H1 (cell line): Measurements from ENCODE around the gene PSMF1.

Experiments used
- CHD2 ChIP-seq: IDR thresholded peaks from 2 replicates; pipeline ENCODE4 v1.6.1; 2012; ENCODE audit warnings: low read length, improper control_type of control experiment
- HDAC6 ChIP-seq: IDR thresholded peaks from one replicate; pipeline ENCODE4 v1.7.1; 2012; ENCODE audit warnings: low read depth, mild to moderate bottlenecking, inconsistent platforms, low read length, moderate library complexity
- NRF1 ChIP-seq: IDR thresholded peaks from 2 replicates; pipeline ENCODE4 v1.6.1; 2011; ENCODE audit warnings: mild to moderate bottlenecking, low read depth, low read length, improper control_type of control experiment
- POLR2A ChIP-seq, 2 experiments: IDR thresholded peaks; 1 replicate in 1 of 2; 2 replicates in 1 of 2; pipeline ENCODE4 v1.6.1; 2011; ENCODE audit warnings: low read depth in 2 of 2, low read length in 2 of 2, mild to moderate bottlenecking in 2 of 2; ENCODE audit errors: control extremely low read depth in 1 of 2
- POU5F1 ChIP-seq: IDR thresholded peaks from 2 replicates; pipeline ENCODE4 v1.6.1; 2011; ENCODE audit warnings: low read depth, mild to moderate bottlenecking, low read length, moderate library complexity
- RAD21 ChIP-seq, 2 experiments: IDR thresholded peaks in 1 of 2; conservative IDR thresholded peaks in 1 of 2; 2 replicates each; pipeline ENCODE4 v1.6.1; 2011; ENCODE audit warnings: low read depth in 2 of 2, low read length in 2 of 2, improper control_type of control experiment in 1 of 2, inconsistent platforms in 1 of 2, mild to moderate bottlenecking in 1 of 2, moderate library complexity in 1 of 2
- RFX5 ChIP-seq: IDR thresholded peaks from 2 replicates; pipeline ENCODE4 v1.6.1; 2011; ENCODE audit warnings: low read depth, low read length, improper control_type of control experiment, borderline replicate concordance
- TAF1 ChIP-seq: IDR thresholded peaks from 2 replicates; pipeline ENCODE4 v1.6.1; 2011; ENCODE audit warnings: mild to moderate bottlenecking, low read depth, low read length
- TF ChIP-seq, protein P1 (sequence below), 3 experiments: IDR thresholded peaks; 1 replicate in 2 of 3; 2 replicates in 1 of 3; pipeline versions ENCODE4 v1.5.1 to v1.6.1; 2011; ENCODE audit warnings: low read length in 3 of 3, mild to moderate bottlenecking in 3 of 3, inconsistent platforms in 2 of 3, low read depth in 1 of 3, moderate library complexity in 1 of 3; ENCODE audit not compliant: insufficient read depth in 1 of 3; ENCODE audit errors: control extremely low read depth in 1 of 3
- TF ChIP-seq, protein P2 (sequence below): IDR thresholded peaks from 2 replicates; pipeline ENCODE4 v1.6.1; 2012; ENCODE audit warnings: inconsistent platforms

DNA sequence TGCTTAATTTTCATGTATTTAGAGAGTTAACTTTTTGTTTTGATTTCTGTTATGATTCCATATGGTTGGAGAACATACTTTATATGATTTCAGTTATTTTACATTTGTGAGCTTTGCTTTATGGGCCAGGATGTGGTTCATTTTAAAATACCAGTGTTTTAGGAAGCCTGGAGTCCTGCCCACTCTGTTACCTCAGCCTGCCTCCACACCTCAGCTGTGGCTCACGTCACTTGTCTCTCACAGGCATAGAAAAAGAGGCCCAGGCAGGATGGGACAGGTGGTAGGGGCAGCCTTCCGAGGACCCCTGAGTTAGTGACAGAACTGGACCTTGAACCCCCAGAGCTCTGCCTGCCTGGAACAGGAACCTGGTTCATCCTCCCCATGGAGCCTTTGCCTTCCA lies 16.0 kb downstream of the PSMF1 start:
- TF ChIP-seq, protein P1, sequence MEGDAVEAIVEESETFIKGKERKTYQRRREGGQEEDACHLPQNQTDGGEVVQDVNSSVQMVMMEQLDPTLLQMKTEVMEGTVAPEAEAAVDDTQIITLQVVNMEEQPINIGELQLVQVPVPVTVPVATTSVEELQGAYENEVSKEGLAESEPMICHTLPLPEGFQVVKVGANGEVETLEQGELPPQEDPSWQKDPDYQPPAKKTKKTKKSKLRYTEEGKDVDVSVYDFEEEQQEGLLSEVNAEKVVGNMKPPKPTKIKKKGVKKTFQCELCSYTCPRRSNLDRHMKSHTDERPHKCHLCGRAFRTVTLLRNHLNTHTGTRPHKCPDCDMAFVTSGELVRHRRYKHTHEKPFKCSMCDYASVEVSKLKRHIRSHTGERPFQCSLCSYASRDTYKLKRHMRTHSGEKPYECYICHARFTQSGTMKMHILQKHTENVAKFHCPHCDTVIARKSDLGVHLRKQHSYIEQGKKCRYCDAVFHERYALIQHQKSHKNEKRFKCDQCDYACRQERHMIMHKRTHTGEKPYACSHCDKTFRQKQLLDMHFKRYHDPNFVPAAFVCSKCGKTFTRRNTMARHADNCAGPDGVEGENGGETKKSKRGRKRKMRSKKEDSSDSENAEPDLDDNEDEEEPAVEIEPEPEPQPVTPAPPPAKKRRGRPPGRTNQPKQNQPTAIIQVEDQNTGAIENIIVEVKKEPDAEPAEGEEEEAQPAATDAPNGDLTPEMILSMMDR (IDR thresholded peaks at IDR 0.05; ENCODE audit: control extremely low read depth in 1 of 3, insufficient read depth in 1 of 3, low read depth in 1 of 3, low read length in 3 of 3) = no peak
- TF ChIP-seq, protein P2, sequence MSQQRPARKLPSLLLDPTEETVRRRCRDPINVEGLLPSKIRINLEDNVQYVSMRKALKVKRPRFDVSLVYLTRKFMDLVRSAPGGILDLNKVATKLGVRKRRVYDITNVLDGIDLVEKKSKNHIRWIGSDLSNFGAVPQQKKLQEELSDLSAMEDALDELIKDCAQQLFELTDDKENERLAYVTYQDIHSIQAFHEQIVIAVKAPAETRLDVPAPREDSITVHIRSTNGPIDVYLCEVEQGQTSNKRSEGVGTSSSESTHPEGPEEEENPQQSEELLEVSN = no peak
- TF ChIP-seq NRF1 (no peak), POLR2A (IDR thresholded peaks at IDR 0.05; ENCODE audit: control extremely low read depth in 1 of 2, low read depth in 2 of 2, low read length in 2 of 2) (no peak), TAF1 (no peak), RFX5 (no peak), POU5F1 (no peak), CHD2 (no peak), RAD21 (IDR thresholded peaks at IDR 0.05 in 1 of 2, conservative IDR thresholded peaks at IDR 0.05 in 1 of 2; ENCODE audit: low read depth in 2 of 2, low read length in 2 of 2) (no peak), HDAC6 (no peak)
